HG02852 (cell line): ENCODE measurements around the gene PROCA1.

Experiments used
- ATAC-seq: cut with Tn5 transposase; IDR thresholded peaks from one replicate; pipeline ENCODE4 v1.9.1; 2021; ENCODE audit warnings: mild to moderate bottlenecking, moderate library complexity; ENCODE audit not compliant: unreplicated experiment

Gene PROCA1

DNA sequence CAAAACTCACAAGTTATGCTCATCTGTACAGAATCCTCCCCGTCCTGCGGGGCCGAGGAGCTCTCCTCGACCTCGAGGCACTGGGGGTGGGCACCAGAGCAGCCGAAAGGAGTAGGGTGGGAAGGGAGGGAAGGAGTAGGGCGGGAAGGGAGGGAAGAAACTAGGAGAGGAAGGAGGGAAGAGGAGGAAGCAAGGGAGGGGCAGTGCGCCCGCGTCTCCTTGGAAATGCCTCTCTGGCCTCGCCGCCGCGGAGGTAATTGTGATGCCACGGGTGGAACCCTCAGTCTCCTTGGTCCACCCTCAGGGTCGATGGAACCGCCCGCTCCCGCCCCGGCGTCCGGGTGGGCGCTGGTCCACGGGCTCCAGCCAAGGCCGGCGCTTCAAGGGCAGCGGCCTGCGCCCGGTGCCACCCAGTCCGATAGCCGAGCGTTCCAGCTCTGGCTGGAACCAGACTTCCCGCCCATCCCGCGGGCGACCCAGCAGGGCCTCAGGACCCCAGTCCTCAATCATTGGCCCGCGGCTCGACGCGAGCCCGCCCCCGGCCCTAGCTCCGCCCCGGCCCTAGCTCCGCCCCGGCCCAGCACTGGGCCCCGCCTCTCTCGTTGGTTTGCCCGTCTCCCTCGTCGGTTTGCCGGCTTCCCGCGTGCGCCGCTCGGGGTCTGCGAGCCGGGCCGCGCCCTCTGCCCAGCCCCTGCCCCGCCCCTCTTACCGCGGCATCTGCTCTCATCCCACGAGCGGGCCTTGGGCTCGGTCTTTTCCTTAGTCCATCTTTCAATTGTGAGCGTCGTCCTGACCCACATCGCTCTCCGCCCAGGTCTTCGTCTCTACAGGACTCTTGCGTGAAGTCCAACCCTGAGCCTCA is 596 bp downstream of the PROCA1 start:
- ATAC-seq: peak; percentile 78

DNA sequence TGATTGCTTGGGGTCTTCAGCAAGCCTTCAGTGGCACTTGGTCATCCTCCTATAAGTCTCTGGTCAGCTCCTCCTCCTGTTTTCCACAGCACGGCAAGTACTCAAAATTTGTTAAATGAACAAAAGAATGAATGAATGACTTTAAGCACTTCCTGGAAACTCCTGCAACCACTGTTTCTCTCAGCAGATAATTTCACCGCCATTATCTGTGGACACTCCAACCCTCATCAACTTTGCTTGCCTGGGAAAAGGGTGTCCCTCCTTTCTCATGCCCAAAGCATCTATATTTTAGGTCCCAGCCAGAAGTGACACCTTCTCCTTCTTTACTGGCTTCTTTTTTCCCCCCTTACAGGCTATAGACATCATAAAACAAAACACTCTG is 4.4 kb downstream of the PROCA1 start:
- no peak for ATAC-seq

DNA sequence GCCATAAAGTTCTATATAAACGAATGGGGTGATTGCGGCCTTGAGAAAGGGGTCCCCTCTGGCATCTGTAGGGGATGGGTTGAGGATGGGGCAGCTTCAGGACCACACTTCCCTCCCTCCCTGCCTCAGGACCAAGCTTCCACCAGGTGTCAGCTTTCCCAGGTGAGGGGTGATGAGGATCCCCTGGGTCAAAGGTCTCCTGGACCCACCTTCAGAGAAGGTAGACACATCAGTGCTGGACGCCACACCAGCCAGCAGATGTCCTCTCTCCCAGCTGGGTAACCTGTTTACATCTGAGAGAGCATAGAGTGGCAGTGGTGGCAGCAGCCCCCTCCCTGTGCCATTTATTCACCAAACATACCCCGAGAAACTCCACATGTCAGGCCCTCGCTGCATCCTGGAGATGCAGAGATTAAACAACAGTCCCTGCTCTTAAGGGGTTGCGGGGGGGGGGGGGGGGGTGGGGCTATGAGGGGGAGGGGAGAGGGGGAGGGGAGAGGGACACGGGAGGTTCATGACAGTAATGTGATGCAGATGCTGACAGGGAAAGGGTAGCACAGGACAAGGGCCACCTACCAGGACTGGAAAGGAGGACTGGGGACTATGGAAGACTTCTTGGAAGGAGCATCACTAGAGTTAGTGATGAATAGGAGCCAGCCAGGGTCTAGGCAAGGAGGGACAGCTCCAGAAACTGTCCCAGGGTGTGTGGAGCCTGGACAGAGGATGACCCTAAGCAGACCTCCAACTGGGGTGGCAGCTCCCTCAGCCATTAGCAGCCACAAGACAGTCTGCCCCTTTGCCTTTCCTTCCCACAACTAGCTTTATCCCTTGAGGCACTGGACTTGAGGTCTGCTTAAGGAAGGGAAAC is 5.0 kb downstream of the PROCA1 start:
- ATAC-seq: no peak

DNA sequence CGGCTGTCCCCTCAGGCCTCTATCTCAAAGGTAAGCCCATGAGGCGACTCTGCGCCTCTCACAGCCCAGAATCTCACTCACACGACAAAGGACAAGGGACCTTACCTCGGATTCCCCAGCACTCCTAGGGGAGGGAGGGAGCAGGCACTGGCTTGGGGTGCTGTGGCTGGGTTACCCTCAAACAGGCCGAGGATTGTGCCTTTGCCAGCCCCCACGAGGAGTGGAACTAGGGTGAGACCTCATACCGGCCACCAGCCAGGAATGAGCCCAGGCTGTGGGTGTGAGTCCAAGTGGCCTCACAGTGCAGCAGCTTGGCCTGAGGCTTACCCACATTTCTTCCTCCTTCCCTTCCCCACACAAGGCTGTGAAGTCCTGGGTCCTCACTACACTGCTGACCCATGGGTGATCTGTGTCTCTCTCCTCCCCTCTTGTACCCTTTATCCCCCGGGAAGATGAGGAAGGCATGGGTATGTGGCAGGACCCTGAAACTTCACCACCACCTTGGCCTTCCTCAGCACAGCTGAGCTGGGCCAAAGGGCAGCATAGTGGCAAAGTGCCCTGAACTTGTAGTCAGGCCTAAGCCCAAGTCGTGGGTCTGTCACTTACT is 5.9 kb downstream of the PROCA1 start:
- ATAC-seq: no peak

DNA sequence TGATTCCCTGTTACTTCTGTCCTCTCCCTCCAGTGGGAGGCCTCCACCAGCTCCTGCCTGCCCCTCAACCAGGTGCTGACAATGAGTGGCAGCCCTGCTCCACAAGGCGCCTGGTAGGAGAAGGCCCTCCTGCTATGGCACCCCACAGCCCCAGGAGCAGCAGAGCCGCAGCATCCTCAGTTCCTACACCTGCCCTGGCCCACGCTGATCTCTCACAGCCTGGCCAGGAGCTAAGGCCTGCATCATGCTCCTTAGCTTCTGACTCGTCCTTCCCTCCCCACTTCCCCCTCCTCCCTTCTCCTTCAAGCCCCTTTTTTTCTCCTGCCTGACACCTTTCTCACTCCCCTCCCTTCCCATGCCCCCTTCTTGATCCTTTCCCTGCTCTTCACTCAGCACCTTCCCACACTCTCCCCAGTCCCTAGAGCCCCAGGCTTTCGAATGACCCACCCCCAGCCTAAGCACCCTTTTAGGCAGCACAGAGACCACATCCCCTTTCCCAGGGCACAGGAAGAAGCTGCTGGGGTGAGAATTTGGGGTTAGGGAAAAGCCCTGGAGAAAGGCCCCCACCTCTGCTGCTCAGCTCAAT is 6.5 kb downstream of the PROCA1 start:
- no peak for ATAC-seq

DNA sequence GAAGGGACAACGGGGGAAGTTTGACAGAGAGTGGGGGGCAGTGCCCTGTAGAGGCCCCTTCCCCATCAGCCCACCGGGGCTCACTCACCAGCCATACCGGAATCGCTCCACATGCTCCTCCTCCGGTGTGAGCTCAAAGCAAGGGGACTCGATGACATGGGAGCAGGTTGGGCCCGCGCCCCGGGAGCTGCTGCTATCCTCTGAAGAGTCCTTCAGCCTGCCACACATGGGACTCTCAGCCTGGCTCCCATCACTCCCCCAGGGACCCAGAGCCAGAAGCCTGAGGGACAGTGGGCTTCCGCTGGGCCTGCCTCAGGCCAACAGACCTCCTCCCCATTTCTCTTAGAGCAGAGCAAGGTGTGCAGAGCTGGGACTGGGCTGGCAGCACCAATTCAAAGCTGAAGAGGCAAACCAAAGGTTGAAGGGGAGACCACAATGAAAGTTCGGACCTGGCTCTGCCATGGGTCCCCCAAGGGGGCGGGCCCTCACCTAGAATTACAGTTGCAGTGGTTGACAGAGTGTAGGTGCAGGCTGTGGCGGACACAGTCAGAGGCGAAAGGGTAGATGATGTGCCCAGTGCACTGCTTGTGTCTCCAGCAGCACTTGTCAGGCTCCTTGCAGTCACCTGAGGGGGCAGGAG is 7.3 kb downstream of the PROCA1 start:
- no peak for ATAC-seq

DNA sequence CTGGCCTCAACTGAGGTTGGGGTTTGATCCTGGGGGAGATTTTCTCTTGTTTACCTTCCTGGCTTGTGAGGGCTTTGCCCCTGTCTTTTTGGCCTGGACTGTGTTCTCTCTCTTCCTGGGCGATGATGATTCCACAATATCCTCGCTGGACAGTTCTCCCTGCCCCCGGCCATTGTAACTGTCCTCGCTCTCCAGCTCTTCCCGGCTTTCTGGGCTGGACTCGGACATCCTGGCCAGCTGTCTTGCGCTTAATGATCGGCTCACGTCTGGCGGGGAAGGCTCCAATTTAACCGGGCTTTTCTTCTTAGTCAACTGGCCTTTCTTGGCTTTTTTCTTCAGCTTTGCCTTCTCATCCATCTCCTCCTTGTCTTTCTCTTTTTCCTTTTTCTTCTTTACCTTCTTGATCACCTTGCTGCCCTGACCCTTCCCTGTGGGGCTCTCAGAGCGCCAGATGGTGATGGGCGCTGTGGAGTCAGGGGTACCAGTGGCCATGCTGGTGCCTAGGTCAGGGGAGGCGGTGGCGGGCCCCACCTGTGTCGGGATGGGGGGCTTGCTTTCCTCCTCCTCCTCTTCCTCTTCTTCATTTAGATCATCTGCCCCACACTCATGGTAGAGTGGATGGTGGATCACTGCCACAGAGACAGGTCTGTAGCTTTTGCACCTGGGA is 8.0 kb downstream of the PROCA1 start:
- no peak for ATAC-seq

DNA sequence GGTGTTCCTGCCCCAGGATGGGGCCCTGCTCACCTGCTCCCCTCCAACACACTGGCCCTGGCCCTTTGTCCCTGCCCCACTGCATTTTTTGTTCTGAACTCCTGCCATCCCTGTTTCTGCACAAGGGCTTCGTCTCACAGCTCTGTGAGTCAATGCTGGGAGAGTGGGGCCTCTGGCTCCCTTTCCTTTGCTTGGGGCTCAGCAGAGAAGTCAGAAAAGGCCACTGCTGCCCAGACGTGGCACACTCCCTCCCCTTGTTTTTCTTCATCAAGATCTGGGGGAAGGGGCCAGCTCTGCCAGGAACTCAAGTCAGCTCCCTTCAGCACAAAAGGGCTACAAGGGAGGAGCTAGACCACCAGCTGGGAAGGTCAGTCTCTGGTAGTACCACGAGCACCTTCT is 8.9 kb downstream of the PROCA1 start:
- ATAC-seq: no peak

DNA sequence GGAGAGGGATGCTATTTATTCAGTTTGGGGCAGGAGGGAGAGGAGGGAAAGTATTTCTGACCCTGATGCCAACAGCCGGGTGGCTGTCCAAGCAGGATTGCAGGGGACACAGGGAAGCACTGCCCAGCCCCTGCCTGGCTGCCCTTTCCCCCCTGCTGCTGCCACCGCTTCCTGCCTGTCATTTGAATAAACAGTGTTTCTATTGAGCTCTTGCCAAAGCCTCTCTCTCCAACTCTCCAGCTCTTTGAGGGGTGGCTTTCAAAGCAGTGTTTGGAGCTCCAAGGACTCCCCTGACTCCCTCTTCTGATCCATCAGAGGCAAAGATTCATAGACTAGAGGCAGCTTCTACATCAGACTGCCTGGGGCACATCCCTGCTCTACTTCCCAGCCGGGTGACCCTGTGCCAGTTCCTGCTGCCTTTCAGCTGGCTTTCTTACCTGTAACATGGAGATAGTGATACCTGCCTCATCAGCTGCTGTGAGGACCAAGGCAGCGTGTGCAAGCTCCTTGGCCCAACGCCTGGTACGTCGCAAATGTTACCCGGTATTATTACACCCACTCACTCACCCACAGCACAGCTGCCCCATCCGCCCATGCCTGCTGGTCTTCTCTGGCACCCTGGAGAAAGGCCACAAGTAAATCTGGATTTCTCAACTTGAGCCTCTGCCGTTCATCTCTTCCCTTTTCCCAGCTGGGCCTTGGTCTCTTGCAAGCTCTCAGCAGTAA is 9.5 kb downstream of the PROCA1 start:
- ATAC-seq: no peak

DNA sequence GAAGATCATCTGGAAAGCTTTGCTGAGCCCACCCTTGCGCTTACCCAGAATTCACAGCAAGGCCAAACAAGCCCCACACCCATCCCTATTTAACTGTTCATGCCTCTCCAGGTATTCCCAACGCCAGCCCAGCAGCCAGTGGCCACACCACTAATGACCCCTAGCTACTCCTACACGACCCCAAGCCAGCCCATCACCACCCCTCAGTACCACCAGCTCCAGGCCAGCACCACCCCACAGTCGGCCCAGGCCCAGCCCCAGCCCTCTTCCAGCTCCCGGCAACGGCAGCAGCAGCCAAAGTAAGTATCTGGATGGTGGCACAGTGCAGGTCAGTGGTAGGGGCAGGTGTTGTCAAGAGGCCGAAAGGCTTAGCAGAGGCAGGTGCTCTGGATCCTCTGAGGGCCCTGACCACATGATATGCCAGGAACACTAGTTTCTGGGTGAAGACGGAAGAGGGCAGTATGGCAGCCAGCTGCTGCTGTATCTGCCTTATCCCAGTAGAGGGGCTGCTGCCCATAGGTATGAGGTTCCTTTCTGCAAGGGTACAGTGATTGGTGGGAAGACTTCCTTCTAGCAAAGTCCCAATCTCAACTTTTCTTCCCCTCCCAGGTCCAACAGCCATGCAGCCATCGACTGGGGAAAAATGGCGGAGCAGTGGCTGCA is 10.7 kb downstream of the PROCA1 start:
- no peak for ATAC-seq

DNA sequence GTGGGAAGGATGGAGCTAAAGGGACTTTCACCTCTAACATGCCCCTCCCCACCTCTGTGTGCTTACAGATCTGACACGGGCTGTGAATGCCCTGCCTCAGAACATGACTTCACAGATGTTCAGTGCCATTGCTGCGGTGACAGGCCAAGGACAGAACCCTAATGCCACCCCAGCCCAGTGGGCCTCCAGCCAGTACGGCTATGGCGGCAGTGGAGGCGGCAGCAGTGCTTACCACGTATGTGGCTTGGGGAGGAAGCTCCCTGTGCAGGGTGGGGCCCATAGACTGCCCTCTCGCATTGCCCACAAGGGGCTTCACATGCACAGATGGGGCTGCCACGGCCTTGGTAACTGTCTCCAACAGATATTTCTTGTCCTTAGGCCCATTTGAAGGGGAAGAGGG is 11.4 kb downstream of the PROCA1 start:
- no peak for ATAC-seq

DNA sequence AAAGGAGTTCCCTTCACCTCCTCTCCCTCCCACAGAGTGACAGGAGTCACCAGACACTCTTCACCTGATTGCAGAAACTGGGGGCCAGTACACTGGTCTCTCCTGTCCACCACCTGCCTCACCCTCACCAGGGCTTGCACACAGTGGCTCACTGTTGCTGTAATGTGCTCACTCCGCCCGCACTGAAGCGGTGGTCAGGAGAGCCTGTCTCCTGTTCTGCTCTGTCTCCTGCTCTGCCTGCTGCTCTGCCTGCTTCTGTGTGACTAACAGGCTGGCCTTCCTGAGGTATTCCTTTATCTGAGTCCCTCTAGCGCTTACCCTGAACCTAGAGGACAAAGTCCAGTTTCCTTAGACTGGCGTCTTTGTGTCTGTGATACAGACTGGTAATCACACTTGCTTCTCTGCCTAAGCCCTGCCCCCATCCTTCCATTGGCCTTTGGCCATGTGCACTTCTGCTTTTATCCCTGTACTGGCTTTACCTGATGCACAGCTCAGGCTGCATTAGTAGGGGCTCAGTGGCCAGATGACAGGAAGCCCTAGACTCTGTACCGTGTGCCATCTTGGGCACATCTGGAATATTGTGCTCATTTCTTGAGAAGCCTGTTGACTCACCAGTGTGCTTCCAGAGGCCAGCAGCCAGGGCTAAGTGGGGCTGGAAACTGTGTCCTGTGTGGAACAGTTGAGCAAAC is 13.3 kb downstream of the PROCA1 start:
- no peak for ATAC-seq

DNA sequence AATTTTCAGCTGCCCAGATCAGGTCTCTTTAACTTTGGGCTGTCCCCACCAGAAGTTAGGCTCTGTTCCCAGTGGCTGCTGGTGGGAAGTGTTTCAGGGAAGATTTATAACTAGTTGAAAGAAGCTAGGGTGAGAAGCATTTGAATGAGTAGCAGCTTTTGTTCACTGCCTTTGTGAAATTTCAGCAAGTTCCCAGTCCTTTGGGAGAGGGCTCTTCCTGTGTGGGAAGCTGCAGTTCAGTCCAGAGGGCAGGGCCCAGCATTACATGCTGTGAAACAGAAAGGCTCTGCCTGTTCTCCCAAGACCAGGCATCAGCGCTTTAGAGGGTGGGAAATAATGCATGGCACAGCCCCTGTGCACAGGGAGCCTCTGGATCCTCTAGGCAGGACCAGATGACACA is 17.8 kb downstream of the PROCA1 start:
- no peak for ATAC-seq

DNA sequence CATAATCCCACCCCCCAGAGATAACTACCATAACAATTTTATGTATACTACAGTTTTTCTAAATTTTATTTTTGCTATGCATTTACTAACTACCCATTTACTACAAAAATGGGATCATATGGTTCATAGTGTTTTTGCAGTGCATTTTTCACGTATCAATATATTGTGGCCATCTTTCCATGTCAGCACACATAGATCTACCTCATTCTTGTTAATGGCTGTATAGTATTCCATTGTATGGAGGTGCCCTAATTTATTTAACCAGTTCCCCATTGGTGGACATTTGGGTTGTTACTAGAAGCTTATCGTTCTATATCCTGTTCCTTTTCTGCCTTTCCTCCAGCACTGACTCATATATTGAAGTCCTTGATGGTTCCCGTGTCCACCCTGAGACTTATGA is 22.7 kb downstream of the PROCA1 start:
- ATAC-seq: no peak

DNA sequence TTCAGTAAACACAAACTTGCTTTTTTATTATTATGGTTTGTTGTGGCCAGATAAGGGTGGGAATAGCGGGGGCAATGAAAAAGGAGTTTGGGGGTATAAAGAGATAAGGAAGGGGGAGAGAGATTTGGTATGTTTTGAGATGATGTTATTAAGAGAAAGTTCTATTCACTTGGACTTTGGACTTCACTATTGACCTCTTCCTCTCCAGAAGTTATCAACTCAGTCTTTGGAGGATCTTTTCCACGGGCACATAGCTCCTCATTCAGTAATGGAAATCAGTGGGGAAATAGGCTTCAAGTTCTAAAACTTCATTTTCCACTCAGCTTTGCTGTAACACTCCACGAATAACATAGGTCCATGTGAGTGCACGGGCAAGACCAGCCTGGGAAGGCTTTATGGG is 23.2 kb downstream of the PROCA1 start:
- ATAC-seq: no peak

DNA sequence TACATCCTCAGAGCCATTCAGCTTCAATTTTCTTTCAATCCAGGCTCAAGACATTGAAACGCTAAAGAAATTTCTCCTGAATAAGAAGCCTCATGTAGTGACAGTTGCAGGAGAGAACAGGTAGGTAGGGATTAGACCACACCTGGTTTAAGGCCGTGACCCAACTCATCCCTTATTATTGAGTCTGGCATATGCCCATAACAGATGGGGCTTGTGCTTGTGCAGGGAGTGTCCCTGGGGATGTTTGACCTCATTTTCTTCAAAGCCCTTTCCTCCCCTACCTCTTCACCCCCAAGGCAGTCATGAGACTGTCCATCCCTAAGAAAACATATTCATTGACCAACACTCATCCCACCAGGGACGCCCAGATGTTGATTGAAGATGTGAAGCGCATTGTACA is 25.4 kb downstream of the PROCA1 start:
- ATAC-seq: no peak

DNA sequence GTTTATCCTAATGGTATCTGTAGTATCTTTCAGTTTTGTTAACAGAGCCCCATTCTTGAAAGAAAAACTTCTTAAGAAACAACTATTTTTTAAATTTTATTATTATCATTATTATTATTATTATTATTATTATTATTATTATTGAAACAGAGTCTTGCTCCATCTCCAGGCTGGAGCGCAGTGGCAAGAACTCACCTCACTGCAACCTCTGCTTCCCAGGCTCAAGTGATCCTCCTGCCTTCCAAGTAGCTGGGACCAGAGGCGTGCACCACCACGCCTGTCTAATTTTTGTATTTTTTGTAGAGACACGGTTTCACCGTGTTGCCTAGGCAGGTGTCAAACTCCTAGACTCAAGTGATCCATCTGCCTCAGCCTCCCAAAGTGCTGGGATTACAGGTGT is 26.3 kb downstream of the PROCA1 start:
- no peak for ATAC-seq

DNA sequence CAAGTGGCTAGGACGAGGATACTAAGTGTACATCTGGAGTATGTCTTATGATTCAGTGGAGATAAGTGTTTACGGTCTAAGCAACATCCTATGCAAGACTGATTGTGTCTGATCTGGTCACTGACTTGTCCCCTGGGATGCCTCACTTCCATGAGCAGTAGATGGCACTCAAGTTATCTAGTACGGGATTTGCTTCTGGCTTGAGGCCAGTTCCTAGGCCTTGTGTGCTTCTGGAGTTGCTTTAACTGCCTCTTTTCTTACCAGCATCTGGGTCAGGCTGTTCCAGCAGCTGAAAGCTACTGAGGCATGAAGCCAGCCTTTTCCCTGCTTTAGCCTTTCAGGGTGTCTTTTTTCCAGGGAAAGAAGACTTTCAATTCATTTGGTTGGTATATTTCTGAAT is 26.7 kb downstream of the PROCA1 start:
- no peak for ATAC-seq

DNA sequence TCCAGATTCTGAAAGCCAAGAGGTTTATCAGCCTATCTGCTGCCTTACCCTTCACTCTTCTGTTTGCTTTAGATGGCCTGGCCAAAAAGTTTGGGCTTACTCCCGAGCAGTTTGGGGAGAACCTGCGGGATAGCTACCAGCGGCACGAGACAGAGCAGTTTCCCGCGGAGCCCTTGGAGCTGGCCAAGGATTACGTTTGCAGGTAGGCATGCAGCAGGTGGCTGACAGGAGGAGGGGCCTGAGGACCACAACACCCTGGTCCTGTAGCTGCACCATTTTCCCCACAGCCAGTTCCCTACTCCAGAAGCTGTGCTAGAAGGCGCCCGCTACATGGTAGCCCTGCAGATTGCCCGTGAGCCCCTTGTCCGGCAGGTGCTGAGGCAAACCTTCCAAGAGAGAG is 29.0 kb downstream of the PROCA1 start:
- ATAC-seq: no peak
